Measurements from ENCODE around the gene ZNG1A.
"Not testable (repeated sequence)": the region's sequence is repeated elsewhere in the genome, so short reads cannot be mapped to it uniquely, and the experiment has no call there.

Gene ZNG1A

GRCh38 chr9:93909-94308, 84.9 kb downstream of the ZNG1A start:
- not testable (repeated sequence) for DNase-seq

GRCh38 chr9:90851-91250, 88.0 kb downstream of the ZNG1A start:
- DNase-seq = not testable (repeated sequence)

GRCh38 chr9:88396-89037, 90.3 kb downstream of the ZNG1A start:
- not testable (repeated sequence) for DNase-seq

GRCh38 chr9:87860-88259, 91.0 kb downstream of the ZNG1A start:
- not testable (repeated sequence) for DNase-seq

- DNase-seq = not testable (repeated sequence)
These were observed 91.8 kb downstream of the ZNG1A start for GRCh38 chr9:87105-87504.

- DNase-seq = not testable (repeated sequence)
These were observed 92.2 kb downstream of the ZNG1A start for GRCh38 chr9:86697-87096.

- not testable (repeated sequence) for DNase-seq
These were observed 95.7 kb downstream of the ZNG1A start for GRCh38 chr9:82932-83689.

GRCh38 chr9:78333-78732, 100.5 kb downstream of the ZNG1A start:
- DNase-seq = not testable (repeated sequence)

GRCh38 chr9:76389-76788, 102.5 kb downstream of the ZNG1A start:
- not testable (repeated sequence) for DNase-seq

GRCh38 chr9:73900-74525, 104.8 kb downstream of the ZNG1A start:
- not testable (repeated sequence) for DNase-seq

GRCh38 chr9:73076-73899, 105.6 kb downstream of the ZNG1A start:
- peak; percentile 33 for DNase-seq

Data from CD4-positive, alpha-beta T cell treated with Interleukin-17A for 4 hours (primary cell).